Activated T-cell treated with anti-CD3 and anti-CD28 coated beads, Interleukin-2, amount 50 U/mL, for 72 hours (primary cell): ENCODE results near the gene NRG3. TPM values are rescaled to one million over a fixed set of nuclear protein-coding genes. Genes with fewer than 3 reads are reported as not detected.

Source experiments
- ATAC-seq, 2 donors: fragments of 150-1000 bp; cut with Tn5 transposase; replicated peaks in 1 of 2; 2 replicates each; pipeline ENCODE4 v1.10.0; 2021; ENCODE audit warnings: moderate library complexity in 2 of 2, mild to moderate bottlenecking in 1 of 2
- DNase-seq, 2 donors: peaks; one replicate each; pipeline ENCODE4 v3.0.0; 2021 to 2022; ENCODE audit warnings: mixed read lengths in 1 of 2
- H3K27ac Mint-ChIP-seq: one replicate; pipeline ENCODE4 v1.8.0; 2022; ENCODE audit warnings: mild to moderate bottlenecking, moderate library complexity, mixed read lengths
- H3K27me3 Mint-ChIP-seq: one replicate; pipeline ENCODE4 v1.8.0; 2022; ENCODE audit warnings: low read depth, mixed read lengths
- H3K36me3 Mint-ChIP-seq, 2 donors: one replicate each; pipeline ENCODE4 v1.8.0; 2022; ENCODE audit warnings: mixed read lengths in 2 of 2, mild to moderate bottlenecking in 1 of 2; ENCODE audit not compliant: insufficient read depth in 2 of 2
- H3K4me1 Mint-ChIP-seq: one replicate; pipeline ENCODE4 v1.8.0; 2022; ENCODE audit warnings: low read depth, mixed read lengths
- H3K4me3 Mint-ChIP-seq, 2 donors: one replicate each; pipeline ENCODE4 v1.8.0; 2022; ENCODE audit warnings: mild to moderate bottlenecking in 2 of 2, mixed read lengths in 2 of 2, moderate library complexity in 2 of 2
- H3K9me3 Mint-ChIP-seq, 2 donors: one replicate each; pipeline ENCODE4 v1.8.0; 2022; ENCODE audit warnings: mixed read lengths in 2 of 2
- total RNA-seq, 2 donors: library from RNA; stranded (reverse); gene quantifications; one replicate each; pipeline ENCODE4 v1.2.3, GENCODE V29; 2022

The NRG3 gene
- total RNA-seq, 2 donors from 2014 or later: not detected

DNA sequence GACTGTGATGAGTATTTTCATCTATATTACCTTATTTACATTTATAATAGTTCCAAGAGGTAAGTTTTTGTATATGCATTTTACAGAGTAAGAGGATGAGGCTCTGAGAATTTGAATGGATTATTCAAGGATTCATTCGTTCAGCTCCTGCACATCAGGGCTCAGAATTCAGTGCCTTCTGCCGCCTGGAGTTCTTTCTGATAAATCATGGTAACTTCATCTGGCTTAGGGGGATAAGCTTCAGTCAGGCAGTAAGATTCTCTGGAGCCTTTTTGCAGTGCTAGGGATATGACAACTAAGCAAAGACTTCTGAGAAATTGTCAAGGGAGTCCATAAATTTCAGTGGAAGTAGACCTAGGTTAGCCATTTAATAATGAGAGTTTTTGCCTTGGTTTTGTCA is 668.6 kb downstream of the NRG3 start:
- no peaks in the 10 kb centered on the region for H3K36me3 Mint-ChIP-seq
- ATAC-seq (no peak), DNase-seq (no peak)
- H3K27ac Mint-ChIP-seq: no peak overlapping the region
- H3K4me1 Mint-ChIP-seq: no peaks in the 10 kb centered on the region
- H3K4me3 Mint-ChIP-seq: no peak overlapping the region
- peaks cover 3 to 8% of the 10 kb centered on the region in 2 donors for H3K9me3 Mint-ChIP-seq
- H3K27me3 Mint-ChIP-seq: no peaks in the 10 kb centered on the region

DNA sequence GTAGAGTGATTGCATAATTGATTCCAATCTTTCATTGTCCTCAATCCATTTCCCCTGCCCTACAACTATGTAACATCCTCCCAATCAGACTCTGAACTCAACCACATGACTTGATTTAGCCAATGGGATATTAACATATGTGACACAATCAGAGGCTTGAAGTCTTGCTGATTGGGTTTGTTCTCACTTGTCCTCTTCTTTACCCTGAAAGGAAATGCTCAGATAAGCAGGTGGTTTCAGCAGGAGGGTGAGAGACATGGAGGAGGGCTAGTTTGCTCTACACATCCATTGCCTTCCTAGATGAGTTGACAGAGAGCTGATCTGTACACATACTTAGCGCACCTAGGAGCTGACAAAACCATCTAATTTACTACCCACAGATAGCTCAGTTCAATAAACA is 669.4 kb downstream of the NRG3 start:
- H3K4me1 Mint-ChIP-seq: no peaks in the 10 kb centered on the region
- H3K36me3 Mint-ChIP-seq: no peaks in the 10 kb centered on the region
- no peak overlapping the region for H3K27ac Mint-ChIP-seq
- ATAC-seq (no peak), DNase-seq (no peak)
- H3K9me3 Mint-ChIP-seq: peaks cover 3 to 8% of the 10 kb centered on the region in 2 donors
- no peaks in the 10 kb centered on the region for H3K27me3 Mint-ChIP-seq
- no peak overlapping the region for H3K4me3 Mint-ChIP-seq

DNA sequence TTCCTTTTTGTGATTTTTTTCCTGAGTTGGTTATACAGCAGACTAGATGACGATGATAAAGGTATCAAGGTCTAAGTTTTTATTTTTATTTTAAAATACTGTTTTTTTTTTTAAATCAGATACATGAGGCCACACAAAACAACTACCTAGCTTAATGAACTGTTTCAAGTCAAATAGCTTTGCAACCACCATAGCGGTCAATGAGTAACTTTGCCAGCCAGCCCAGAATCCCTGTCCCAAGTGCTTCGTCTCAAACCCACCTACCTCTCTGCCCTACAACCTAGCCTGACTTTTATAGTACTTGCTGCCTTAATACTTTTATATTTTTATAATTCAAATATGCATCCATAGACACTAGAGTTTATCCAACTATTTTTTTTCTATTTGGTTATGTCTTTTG is 676.5 kb downstream of the NRG3 start:
- DNase-seq: no peak
- no peaks in the 10 kb centered on the region for H3K27me3 Mint-ChIP-seq
- H3K27ac Mint-ChIP-seq: no peak overlapping the region
- no peaks in the 10 kb centered on the region for H3K4me1 Mint-ChIP-seq
- H3K9me3 Mint-ChIP-seq: peaks cover 2 to 8% of the 10 kb centered on the region in 2 donors
- no peak for ATAC-seq
- no peaks in the 10 kb centered on the region for H3K36me3 Mint-ChIP-seq
- no peak overlapping the region for H3K4me3 Mint-ChIP-seq

DNA sequence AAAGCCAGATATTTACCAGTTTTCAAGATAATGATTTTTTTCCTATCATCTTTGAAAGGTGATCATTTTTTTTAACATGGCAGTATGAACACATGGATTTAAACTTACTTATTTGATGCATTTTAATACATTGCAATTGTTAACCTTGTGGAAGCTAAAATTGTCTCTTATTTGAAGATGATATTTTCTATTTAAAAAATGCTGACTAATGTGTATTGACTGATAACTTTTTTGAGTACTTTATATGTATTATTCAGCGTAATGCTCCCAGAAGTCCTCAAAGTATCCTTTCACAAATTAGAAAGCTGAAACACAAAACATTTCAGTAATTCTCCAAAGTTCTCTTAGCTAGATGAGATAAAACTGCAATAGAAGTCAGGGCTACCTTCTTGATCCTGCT is 677.3 kb downstream of the NRG3 start:
- Mint-ChIP-seq H3K4me1 (no peaks in the 10 kb centered on the region), H3K9me3 (peaks cover 2 to 8% of the 10 kb centered on the region in 2 donors), H3K27ac (no peak overlapping the region), H3K4me3 (no peak overlapping the region), H3K27me3 (no peaks in the 10 kb centered on the region), H3K36me3 (no peaks in the 10 kb centered on the region)
- DNase-seq: no peak
- ATAC-seq: no peak

DNA sequence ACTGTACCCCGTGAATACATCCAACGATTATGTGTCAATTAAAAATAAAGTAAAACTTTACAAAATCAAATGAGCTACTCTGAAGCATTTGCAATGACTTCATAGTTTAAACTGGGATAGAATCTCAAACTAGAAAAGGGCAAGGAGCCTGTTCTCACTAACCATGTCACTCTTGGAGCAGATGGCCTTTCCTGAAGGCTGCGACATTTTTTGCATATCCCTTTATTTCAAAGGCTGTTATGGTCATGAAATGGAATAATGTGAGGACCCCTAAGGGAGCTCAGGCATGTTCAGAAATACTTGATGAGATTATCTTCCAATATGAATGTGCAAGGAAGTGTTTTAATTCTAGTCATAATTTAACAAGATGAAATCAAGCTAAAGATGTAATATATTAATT is 679.4 kb downstream of the NRG3 start:
- Mint-ChIP-seq H3K9me3 (peaks cover 2 to 8% of the 10 kb centered on the region in 2 donors), H3K36me3 (no peaks in the 10 kb centered on the region), H3K4me3 (no peak overlapping the region), H3K27ac (no peak overlapping the region), H3K27me3 (no peaks in the 10 kb centered on the region), H3K4me1 (no peaks in the 10 kb centered on the region)
- ATAC-seq: no peak
- DNase-seq: no peak

DNA sequence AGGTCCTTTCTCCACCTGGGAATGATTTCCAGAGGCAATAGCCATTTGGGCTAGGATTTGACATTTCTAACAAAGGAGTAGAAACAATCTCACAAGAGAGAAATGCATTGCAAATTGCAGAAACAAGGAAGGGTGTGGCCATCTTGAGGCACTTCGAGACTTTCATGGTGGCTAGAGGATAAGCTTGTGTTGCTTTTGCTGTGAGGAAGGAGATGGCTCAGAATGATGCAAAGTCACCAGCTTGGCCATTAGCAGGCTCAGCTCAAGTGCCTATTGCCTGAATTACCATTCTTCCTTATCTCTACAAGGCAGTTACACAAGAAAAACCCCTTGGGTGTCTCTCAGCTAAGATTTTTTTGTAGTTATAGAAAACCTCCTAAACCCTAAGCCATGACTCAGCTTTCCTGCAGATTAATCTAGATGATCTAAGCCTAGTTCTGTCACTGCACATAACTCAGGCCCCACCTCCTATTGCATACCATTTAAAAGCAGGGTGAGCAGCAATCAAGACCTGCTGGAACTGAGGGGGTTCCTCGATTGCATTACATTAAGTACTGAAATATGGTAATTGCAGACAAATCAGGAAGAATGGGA is 683.1 kb downstream of the NRG3 start:
- DNase-seq (no peak), ATAC-seq (no peak)
- no peaks in the 10 kb centered on the region for H3K27me3 Mint-ChIP-seq
- peaks cover 2 to 4% of the 10 kb centered on the region in 2 donors for H3K9me3 Mint-ChIP-seq
- H3K4me1 Mint-ChIP-seq: no peaks in the 10 kb centered on the region
- H3K27ac Mint-ChIP-seq: no peak overlapping the region
- H3K36me3 Mint-ChIP-seq: no peaks in the 10 kb centered on the region
- no peak overlapping the region for H3K4me3 Mint-ChIP-seq

DNA sequence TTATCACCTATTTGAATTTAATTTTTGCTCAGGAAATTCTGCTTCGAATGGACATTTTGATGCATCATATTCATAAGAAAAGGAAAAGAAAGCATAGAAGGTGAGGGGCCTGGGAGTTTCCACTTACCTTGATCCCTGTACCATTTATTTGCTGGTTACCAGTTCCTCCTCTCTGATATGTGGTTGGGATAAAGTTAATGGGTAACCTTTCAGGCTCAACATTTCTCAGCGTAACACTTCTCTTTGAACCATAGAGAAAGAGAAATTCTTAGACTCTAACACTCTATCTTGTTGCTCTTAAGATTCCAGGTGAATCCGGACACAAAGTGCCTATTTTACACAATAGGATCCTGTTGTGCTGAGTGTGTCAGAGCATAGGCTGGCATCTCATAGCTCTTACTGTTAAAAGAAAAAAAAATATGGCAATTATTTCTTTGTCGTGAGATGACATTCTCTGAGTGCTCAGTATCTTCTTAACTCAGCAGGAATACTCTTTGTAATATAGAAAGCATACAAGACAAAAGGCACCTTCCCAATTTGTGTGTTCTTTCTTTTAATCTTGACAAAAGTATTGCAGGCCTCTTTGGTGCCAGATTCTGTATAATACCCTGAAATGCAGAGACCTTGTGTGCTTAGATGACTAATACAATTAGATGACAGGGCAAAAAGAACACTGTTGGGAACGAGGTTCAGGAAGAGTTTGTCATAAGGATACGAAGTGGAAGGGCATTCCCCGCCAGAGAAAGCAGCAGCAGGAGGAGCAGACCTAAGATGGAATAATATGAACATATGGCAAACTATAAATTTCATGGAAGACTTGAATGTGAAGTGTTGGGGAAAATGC is 689.6 kb downstream of the NRG3 start:
- H3K27ac Mint-ChIP-seq: no peak overlapping the region
- H3K36me3 Mint-ChIP-seq: no peaks in the 10 kb centered on the region
- H3K4me3 Mint-ChIP-seq: no peak overlapping the region
- ATAC-seq (no peak), DNase-seq (no peak)
- H3K4me1 Mint-ChIP-seq: no peaks in the 10 kb centered on the region
- H3K9me3 Mint-ChIP-seq: peaks cover 2 to 8% of the 10 kb centered on the region in 2 donors
- H3K27me3 Mint-ChIP-seq: no peaks in the 10 kb centered on the region

DNA sequence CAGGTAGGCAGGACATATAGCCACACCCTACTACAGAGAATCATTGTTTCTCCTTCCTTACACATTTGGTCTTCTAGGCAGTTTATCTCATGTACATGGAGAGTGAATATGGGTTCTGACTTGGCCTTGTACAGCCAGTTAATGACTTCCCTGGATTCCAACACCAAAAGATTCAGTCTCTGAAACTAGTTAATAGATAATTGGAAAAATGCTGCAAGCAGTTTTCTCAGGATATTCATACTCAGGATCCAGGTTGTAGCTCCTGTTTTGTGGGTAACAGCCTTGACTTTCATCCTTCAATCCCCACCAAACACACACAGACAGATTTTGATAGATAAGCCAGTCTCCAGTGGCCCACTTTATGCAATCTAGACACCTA is 690.2 kb downstream of the NRG3 start:
- no peaks in the 10 kb centered on the region for H3K27me3 Mint-ChIP-seq
- DNase-seq: no peak
- no peak overlapping the region for H3K4me3 Mint-ChIP-seq
- no peak overlapping the region for H3K27ac Mint-ChIP-seq
- H3K4me1 Mint-ChIP-seq: no peaks in the 10 kb centered on the region
- no peaks in the 10 kb centered on the region for H3K36me3 Mint-ChIP-seq
- H3K9me3 Mint-ChIP-seq: peaks cover 3 to 13% of the 10 kb centered on the region in 2 donors
- ATAC-seq: no peak

DNA sequence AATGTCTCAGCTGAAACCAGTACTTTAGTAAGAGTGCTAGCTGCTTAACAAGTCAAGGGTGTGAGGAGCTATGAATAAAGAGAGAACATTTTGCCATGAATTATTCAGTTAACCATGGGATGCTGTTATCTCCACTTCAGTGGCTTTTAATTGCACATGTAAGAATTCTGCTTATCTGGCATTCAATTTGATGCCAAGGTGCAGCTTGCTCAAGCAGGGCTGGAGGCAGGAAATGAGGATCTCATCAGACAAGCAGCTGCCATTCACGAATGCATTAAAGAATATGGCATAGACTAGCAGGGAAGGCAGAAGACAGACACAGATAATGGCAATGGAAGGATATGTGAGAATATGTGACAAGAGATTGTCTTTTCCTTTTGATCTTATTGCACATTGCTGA is 697.8 kb downstream of the NRG3 start:
- Mint-ChIP-seq H3K36me3 (no peaks in the 10 kb centered on the region), H3K27ac (no peak overlapping the region), H3K4me3 (no peak overlapping the region), H3K9me3 (peaks cover 2 to 8% of the 10 kb centered on the region in 2 donors), H3K27me3 (no peaks in the 10 kb centered on the region), H3K4me1 (no peaks in the 10 kb centered on the region)
- DNase-seq: no peak
- ATAC-seq: no peak

DNA sequence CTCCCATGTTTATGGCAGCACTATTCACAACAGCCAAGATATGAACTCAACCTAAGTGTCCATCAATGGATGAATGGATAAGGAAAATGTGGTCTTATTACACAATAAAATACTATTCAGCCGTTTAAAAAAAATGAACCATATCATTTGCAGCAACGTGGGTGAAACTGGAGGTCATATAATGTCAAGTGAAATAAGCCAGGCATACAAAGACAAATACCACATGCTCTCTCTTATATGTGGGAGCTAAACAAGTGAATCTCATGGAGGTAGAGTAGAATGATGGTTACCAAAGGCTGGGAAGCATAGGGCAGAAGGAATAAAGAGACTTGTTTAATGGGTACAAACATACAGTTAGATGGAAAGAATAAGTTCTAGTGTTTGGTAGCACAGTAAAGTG is 699.1 kb downstream of the NRG3 start:
- peaks cover 2 to 7% of the 10 kb centered on the region in 2 donors for H3K9me3 Mint-ChIP-seq
- H3K4me3 Mint-ChIP-seq: no peak overlapping the region
- ATAC-seq (no peak), DNase-seq (no peak)
- H3K4me1 Mint-ChIP-seq: no peaks in the 10 kb centered on the region
- H3K36me3 Mint-ChIP-seq: no peaks in the 10 kb centered on the region
- no peak overlapping the region for H3K27ac Mint-ChIP-seq
- no peaks in the 10 kb centered on the region for H3K27me3 Mint-ChIP-seq

DNA sequence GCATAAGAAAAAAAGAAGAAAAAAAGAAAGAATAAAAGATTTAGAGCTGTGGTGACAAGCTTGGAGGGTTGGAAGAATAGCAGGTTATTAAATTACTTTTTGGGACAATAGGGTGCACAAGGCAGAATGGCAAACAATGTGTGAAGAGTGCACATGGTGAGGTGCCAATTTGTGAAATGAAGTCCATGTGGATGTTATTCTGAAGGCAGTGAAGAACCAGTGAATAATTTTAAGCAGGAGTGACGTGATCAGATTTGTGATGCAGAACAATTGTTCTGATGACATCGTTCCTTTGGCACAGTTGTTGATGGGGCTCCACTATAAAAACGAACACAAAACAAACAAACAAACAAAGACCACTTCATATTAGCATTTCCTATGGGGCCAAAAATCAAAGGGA is 700.3 kb downstream of the NRG3 start:
- Mint-ChIP-seq H3K4me3 (no peak overlapping the region), H3K9me3 (peaks cover 0 to 1% of the 10 kb centered on the region in 2 donors), H3K27me3 (no peaks in the 10 kb centered on the region), H3K27ac (no peak overlapping the region), H3K36me3 (no peaks in the 10 kb centered on the region), H3K4me1 (no peaks in the 10 kb centered on the region)
- DNase-seq (no peak), ATAC-seq (no peak)

DNA sequence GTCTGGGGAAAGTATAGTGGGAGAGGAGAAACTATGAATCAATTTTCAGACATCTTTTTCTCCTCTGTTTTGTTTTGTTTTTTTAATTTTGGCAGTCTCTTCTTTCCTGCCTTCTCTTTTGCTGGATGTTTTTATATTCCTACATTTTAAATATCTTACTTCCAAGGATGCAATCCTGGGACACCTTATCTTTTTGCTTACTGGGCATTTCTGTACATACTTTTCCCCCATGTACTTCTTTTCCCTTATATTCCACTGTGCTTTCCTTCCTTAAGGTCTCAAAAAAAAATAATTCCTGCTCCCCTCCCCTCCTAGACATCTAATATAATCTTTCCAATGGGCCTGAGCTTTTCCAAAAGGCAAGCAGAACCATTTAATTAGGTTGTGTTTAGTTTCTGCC is 701.1 kb downstream of the NRG3 start:
- no peaks in the 10 kb centered on the region for H3K27me3 Mint-ChIP-seq
- H3K9me3 Mint-ChIP-seq: peaks cover 0 to 1% of the 10 kb centered on the region in 2 donors
- no peaks in the 10 kb centered on the region for H3K36me3 Mint-ChIP-seq
- no peak overlapping the region for H3K27ac Mint-ChIP-seq
- ATAC-seq (no peak), DNase-seq (no peak)
- no peak overlapping the region for H3K4me3 Mint-ChIP-seq
- no peaks in the 10 kb centered on the region for H3K4me1 Mint-ChIP-seq

DNA sequence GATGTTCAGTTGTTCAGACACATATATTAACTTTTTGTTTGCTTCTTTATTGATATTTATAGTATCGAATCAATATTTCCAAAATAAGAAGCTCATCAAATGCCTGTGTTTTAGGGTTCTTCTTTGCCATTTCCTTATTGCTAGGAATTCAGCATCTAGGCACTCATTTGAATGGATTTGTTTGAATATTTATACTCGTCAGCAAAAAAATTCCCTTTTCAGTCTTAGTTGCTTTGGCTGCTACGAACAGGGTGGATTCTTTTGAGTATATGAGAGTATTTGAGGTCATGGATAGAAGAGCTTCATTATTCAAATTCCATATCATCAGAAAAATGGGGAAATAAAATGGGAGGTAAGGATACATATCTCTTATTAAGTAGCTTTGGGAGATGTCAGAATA is 706.9 kb downstream of the NRG3 start:
- ATAC-seq (no peak), DNase-seq (no peak)
- Mint-ChIP-seq H3K27me3 (no peaks in the 10 kb centered on the region), H3K4me1 (no peaks in the 10 kb centered on the region), H3K4me3 (no peak overlapping the region), H3K27ac (no peak overlapping the region), H3K36me3 (no peaks in the 10 kb centered on the region), H3K9me3 (peaks cover 2% of the 10 kb centered on the region in 2 donors)

DNA sequence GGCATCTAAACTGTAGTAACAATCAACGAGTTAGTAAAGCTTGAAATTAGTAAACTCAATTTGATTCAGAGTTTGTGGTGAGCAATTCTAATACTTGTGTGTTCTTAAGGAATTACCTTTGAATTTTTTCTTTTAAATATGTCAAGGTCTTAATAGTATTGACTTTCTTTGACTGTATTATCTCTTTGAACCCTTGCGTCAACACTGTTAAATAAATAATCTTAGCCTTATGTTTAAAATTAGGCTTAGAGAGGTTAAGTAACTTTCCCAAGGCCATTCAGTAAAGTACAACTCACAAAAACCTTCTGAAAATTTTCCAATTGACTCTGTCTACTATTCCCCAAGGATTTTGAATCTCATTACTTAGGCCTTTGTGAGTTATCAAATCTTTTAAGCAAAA is 716.4 kb downstream of the NRG3 start:
- Mint-ChIP-seq H3K4me3 (no peak overlapping the region), H3K4me1 (no peaks in the 10 kb centered on the region), H3K27ac (no peak overlapping the region), H3K36me3 (no peaks in the 10 kb centered on the region), H3K27me3 (no peaks in the 10 kb centered on the region), H3K9me3 (peaks cover 4 to 5% of the 10 kb centered on the region in 2 donors)
- DNase-seq: no peak
- no peak for ATAC-seq
